Adrenal gland (tissue), 12 donors: ENCODE results near the gene LRRC74A. TPM values are rescaled to one million over a fixed set of nuclear protein-coding genes. Genes with fewer than 3 reads are reported as not detected.
A peak's percentile ranks its signal among the peaks of the same experiment; 100 is the strongest.

Experiments
- DNase-seq, 7 donors: peaks; one replicate each; pipeline ENCODE4 v3.0.0-alpha.2; 2019 to 2020
- H3K27ac ChIP-seq, 5 donors: fragments of 200-600 bp; sonication (generic) in 4 of 5; 1 replicate in 3 of 5; 2 replicates in 2 of 5; pipeline versions ENCODE4 v1.5.1 to v1.8.0; 2016 to 2020; ENCODE audit warnings: mild to moderate bottlenecking in 1 of 5
- H3K27me3 ChIP-seq: fragments of 200-600 bp; 2 replicates; pipeline ENCODE4 v1.8.0; 2021
- H3K36me3 ChIP-seq, 2 donors: fragments of 200-600 bp; replicated peaks in 1 of 2; 1 replicate in 1 of 2; 2 replicates in 1 of 2; pipeline versions ENCODE4 v1.5.1 to v1.8.0; 2018 to 2022
- H3K4me1 ChIP-seq, 2 donors: fragments of 200-600 bp; replicated peaks in 1 of 2; 1 replicate in 1 of 2; 2 replicates in 1 of 2; pipeline versions ENCODE4 v1.5.1 to v1.8.0; 2018 to 2021
- H3K4me3 ChIP-seq, 4 donors: fragments of 200-600 bp; sonication (generic) in 3 of 4; one replicate each; pipeline ENCODE4 v1.5.1; 2016 to 2018
- H3K9me3 ChIP-seq, 3 donors: fragments of 200-600 bp; sonication (generic) in 1 of 3; replicated peaks in 1 of 3; 1 replicate in 2 of 3; 2 replicates in 1 of 3; pipeline versions ENCODE4 v1.5.1 to v1.8.0; 2016 to 2021
- POLR2A ChIP-seq, 2 donors: fragments of 450-650 bp; IDR thresholded peaks; one replicate each; pipeline ENCODE4 v1.6.1; 2017; ENCODE audit warnings: antibody characterized with exemption in 2 of 2, mild to moderate bottlenecking in 2 of 2, moderate library complexity in 1 of 2
- WGBS, 4 donors: extraction: QIAGEN DNeasy Blood & Tissue Kit in 2 of 4; methylation state at CpG; one replicate each; pipeline versions ENCODE4 v1.1.5 to v1.1.7; 2013 to 2017; 5-methylcytosine and 5-hydroxymethylcytosine counted together
- intact Hi-C, 2 donors: fragments of 100-400 bp; cut with DNase I; formaldehyde crosslinking; loops; one replicate each; pipeline versions ENCODE4 v1.14.1 to v1.15.0; 2022 to 2023
- polyA plus RNA-seq, 3 donors: library from polyadenylated mRNA; stranded (reverse); fragments of 200-250 nt in 2 of 3; fragments of 350-450 nt in 1 of 3; fragmentation: Illumina TruSeq in 1 of 3; extraction: RNeasy Lipid Tissue Mini Kit (QIAGEN cat#74804) in 1 of 3; gene quantifications; one replicate each; pipeline ENCODE4 v1.2.3, GENCODE V29; 2013 to 2014
- total RNA-seq, 9 donors: library from RNA; depleted of rRNA in 4 of 9; stranded (reverse); fragments of >200 nt in 4 of 9; fragments of 120-200 nt in 1 of 9; fragmentation: NEBNext Ultra II Directional in 1 of 9; extraction: Animal tissue kit (Norgen Biotek cat#: 25700) in 1 of 9; gene quantifications; one replicate each; pipeline versions ENCODE4 v1.1.0 to v1.2.4, GENCODE V29; 2013 to 2023
- TF ChIP-seq, protein P1 (sequence below), 6 experiments: fragments of 450-650 bp in 4 of 6; fragments of 200-600 bp in 2 of 6; sonication (generic) in 1 of 6; IDR thresholded peaks; 1 replicate in 5 of 6; 2 replicates in 1 of 6; pipeline versions ENCODE4 v1.5.1 to v1.8.0; 2016 to 2021; ENCODE audit warnings: antibody characterized with exemption in 6 of 6, mild to moderate bottlenecking in 2 of 6, moderate library complexity in 1 of 6
- donor health status: healthy with polysubstance abuse.
- donor health status: Bipolar disorder and iron deficiency.
- donor health status: DM: yes; HTN: yes; CAD: no.
- donor health status: DM: no; HTN: no; CAD: no.
- donor health status: DM: no; HTN: no; CAD: no.
- donor health status: DM: yes; HTN: yes; CAD: no.

Gene LRRC74A
- total and polyA plus RNA-seq, 12 donors = not detected

DNA sequence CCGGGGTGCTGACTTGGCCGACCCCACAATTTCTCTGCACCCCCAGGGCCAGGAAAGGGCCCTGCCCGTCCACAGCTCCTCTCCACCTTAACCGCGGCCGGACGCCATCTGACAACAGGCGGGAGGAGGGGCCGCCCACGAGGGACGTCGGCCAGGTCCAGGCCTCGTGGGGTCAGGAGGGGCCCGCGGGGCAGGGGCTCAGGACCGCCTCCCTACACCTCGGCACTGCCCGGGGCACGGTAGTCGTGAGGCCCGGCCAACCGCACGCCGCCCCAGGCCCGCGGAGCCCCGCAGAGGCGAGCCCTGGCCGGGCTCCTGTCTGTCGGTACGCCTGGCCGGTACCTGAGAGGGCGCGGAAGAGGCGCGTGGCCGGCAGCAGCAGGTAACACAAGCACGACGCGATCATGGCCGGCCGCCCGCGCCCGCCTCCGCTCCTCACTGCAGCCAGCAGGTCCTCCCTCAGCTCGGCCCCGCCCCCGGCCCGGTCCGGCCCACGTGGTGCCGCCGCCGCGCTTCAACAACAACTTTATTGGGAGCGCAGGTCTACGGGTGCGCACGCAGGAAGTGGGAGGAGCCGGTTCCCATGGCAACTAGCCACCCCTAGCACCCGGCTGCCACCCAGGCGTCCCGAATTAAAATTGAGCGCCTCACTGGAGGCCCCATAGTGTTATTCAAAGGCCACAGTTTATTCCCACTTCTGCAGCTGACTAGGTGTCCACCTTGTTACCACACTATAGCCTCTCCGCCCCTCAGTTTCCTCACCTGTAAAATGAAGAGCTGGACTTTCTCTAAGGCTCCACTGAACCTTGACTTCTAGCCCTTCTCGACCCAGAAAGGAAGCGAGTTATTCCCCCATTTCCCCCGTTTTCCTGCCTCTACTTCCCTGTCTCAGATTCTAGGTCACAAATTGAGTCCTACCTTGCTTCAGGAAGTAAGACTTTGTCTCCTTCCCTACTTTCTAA, 13.5 kb upstream of the LRRC74A start, which contains the start of gene ANGEL1:
Gene ANGEL1 (minus strand): TSS at position 461 of the 962 bp plus-strand sequence. CDS start 55 bp downstream, at position 406.
- intact Hi-C loops = no loop called here
- WGBS, 4 donors = 3 to 36% (median 17%) methylated on average over 6 to 69 of the region's 69 CpGs

DNA sequence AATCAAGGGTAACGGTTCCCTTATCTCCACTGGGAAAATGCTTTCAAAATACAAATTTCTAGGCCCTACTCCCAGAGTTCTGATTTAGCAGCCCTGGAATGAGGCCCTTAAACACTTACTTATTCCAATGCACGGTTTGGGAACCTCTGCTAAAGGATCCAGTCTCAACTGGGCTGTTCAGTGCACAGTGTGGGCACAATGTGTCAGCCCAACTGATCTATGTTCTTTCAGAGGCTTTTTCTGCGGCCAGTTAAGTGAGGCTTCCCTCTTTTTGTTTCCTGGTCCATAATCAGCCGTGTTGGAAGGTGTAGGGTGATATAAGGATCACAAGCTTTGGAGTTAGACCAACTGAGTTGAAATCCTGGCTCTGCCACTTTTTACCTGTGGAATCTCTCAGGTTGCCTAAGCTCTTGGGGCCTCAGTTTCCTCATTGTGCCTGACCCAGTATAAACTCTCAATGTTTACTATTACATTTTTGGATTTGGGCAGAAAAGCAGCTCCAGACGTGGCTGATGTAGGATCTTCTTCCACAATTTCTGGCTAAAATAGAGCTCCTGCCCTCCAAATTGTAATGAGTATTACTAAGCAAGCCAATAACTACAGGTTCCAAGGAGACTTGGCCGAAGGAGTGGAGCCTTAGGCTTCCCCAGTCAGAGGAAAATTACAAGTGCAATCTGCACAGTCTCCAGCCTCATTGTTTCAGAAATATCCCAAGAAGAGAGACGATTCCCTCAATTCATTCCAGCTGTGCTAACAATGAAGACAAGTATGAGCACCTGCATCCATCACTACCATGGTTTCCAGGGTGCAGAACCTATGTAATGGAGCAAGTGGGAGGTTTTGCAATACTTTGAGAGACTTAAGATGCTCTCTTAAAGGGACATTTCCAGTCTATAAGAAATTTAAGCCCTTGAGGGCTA, 11.2 kb upstream of the LRRC74A start:
- Histone ChIP-seq H3K4me1 (peaks cover 6 to 22% of the 10 kb centered on the region in 2 donors), H3K9me3 (no peaks in the 10 kb centered on the region), H3K36me3 (no peaks in the 10 kb centered on the region), H3K4me3 (no peak overlapping the region), H3K27me3 (no peaks in the 10 kb centered on the region), H3K27ac (no peak overlapping the region)
- no peak for DNase-seq
- TF ChIP-seq POLR2A (IDR thresholded peaks at IDR 0.05) = no peak
- TF ChIP-seq, protein P1, sequence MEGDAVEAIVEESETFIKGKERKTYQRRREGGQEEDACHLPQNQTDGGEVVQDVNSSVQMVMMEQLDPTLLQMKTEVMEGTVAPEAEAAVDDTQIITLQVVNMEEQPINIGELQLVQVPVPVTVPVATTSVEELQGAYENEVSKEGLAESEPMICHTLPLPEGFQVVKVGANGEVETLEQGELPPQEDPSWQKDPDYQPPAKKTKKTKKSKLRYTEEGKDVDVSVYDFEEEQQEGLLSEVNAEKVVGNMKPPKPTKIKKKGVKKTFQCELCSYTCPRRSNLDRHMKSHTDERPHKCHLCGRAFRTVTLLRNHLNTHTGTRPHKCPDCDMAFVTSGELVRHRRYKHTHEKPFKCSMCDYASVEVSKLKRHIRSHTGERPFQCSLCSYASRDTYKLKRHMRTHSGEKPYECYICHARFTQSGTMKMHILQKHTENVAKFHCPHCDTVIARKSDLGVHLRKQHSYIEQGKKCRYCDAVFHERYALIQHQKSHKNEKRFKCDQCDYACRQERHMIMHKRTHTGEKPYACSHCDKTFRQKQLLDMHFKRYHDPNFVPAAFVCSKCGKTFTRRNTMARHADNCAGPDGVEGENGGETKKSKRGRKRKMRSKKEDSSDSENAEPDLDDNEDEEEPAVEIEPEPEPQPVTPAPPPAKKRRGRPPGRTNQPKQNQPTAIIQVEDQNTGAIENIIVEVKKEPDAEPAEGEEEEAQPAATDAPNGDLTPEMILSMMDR (IDR thresholded peaks at IDR 0.05) = no peak
- intact Hi-C loops = no loop called here
- WGBS, 4 donors = 62 to 77% (median 64%) methylated on average over 7 of the region's 7 CpGs

More for the DNA sequence above, 13.5 kb upstream of the LRRC74A start, which contains the start of gene ANGEL1:
- Histone ChIP-seq H3K4me3 (peak within 1 kb of the TSS; percentile 16 to 89 (median 51)), H3K36me3 (peaks cover 0 to 15% of the 10 kb centered on the region in 2 donors), H3K9me3 (no peaks in the 10 kb centered on the region), H3K27ac (peak within 1 kb of the TSS in 4 of 5 donors; percentile 71 to 91 (median 88)), H3K27me3 (no peaks in the 10 kb centered on the region), H3K4me1 (peaks cover 6 to 24% of the 10 kb centered on the region in 2 donors)
- TF ChIP-seq POLR2A (IDR thresholded peaks at IDR 0.05) = peak; percentile 75 to 89
- TF ChIP-seq, protein P1 (IDR thresholded peaks at IDR 0.05) = peak in 1 of 6 experiments; percentile 9
- peak; percentile 96 to 98 (median 97) for DNase-seq

DNA sequence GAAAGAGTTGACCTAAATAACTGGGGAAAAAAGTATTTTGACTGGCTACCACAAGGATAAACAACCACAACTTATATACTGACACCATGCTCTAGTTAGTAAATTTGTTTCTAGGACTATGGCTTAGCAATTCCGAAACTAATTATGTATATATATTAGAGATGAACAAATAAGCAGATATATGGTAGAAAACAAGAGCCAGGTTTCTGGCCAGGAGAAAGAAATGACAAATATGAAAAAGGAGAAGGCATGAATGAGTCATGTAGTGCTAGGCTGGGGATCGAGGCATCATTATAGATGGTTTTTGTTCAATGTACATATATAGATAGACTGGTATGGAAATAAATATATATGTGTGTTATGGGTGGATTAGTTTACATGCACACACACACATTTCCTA, 5.5 kb upstream of the LRRC74A start:
- Histone ChIP-seq H3K4me3 (no peak overlapping the region), H3K36me3 (no peaks in the 10 kb centered on the region), H3K4me1 (no peaks in the 10 kb centered on the region), H3K27me3 (no peaks in the 10 kb centered on the region), H3K27ac (no peak overlapping the region), H3K9me3 (no peaks in the 10 kb centered on the region)
- 74 to 84% (median 78%) methylated on average over 2 of the region's 2 CpGs for WGBS, 4 donors
- intact Hi-C loops = no loop called here
- no peak for DNase-seq
- TF ChIP-seq, protein P1 (IDR thresholded peaks at IDR 0.05) = no peak
